Activated CD4-positive, alpha-beta T cell treated with anti-CD3 and anti-CD28 coated beads, Interleukin-10, Interleukin-2, amounts not matched to agents 100 ng/mL and 50 ng/mL, durations not matched to agents 16 hours and 8 hours (primary cell): ENCODE results near the gene KLK5.

Experiments
- DNase-seq: peaks from one replicate; pipeline ENCODE4 v3.0.0-alpha.2; 2020

Gene KLK5

DNA sequence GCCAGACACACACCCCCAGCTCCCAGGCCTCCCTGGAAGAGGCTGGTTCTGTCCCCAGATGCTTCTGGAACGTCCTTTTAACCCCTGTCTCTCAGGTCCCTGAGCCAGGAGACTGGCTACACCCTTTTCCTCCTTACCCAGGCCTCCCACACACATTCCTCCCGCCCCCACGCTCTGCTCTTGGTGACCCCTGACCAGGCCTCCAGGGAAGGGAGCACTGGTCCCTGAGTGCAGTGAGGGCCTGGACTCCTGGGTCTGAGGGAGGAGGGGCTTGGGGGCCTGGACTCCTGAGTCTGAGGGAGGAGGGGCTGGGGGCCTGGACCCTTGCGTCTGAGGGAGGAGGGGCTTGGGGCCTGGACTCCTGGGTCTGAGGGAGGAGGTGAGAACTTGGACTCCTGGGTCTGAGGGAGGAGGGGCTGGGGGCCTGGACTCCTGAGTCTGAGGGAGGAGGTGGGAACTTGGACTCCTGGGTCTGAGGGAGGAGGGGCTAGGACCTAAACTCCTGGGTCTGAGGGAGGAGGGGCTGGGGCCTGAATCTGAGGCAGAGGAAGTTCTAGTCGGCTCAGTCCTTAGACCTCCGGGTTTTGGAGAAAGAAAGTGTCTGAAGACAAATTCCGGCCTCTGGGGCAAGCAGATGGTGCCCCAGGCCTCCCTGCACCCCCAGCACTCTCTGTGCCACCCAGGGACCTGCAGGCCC is 16.0 kb upstream of the KLK5 start:
- DNase-seq, result no peak

DNA sequence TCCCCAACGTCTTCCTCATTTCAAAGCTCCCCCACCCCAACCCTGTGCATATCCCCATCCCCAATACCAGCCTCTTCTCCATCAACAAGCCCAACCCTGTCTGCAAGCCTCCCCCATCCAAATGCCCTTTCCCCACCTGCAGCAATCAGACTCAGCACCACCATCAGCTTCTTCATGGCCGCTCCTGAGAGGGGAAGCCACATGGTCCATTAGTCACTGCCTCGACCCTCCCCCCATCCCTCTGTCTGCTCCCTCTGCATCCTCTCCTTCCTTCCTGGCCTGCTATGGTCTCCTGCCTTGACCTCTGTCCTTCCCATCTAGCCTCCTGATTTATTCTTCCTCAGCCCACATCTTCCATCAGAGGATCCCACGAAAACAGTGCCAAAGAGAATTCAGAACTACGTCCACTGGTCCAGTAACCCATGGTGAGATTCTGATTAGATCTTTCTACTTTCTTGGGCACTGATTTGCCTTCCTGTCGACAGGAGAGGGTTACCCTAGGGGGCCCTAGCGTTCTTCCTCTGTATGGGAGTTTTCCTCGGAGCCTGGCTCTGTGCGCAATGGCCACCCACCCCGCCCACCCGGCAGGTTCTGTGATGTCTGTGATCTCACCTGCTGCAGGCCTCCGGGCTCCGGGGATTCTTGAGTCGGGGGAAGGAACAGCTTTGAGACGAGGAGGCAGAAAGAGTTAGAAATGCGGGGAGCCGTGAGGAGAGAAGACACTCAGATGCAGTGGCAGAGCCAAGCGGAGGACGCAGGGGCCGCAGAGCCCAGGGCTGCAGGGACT is 15.3 kb upstream of the KLK5 start:
- no peak for DNase-seq

DNA sequence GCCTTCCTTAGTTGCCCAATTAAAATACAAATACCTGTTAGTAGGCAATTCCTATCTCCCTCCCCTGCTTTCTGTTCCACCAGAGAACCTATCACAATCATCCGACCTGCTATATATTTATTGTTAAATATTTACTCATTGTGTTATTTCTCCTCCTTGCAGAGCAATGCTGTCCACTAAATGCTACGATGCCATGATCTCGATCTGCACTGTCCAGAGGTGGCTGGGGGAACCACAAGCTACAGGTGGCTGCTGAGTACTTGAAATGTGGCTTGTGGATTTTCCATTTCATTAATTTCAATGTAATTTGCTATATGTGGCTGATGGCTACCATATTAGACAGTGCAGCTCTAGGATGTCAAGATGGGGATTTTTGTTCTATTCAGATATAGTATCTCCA is 11.4 kb upstream of the KLK5 start:
- DNase-seq, result no peak

DNA sequence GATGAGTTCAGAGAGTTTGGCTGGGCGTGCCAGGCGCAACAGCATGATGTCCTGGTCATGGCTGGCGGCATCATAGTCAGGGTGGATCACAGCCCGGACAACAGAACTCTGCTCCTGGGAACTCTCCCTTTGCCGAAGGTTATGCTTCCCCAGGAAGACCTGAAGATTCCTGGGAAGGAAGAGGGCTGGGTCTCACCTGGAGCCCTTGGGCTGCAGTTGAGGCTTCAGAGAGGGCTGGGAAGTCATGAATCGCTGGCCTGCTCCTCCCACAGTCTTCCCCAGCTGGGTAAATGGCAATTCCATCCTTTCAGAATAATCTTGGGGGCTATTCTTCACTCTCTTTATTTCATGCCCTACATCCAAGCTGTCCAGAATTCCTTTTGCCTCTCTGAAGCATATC is 10.5 kb upstream of the KLK5 start:
- no peak for DNase-seq

DNA sequence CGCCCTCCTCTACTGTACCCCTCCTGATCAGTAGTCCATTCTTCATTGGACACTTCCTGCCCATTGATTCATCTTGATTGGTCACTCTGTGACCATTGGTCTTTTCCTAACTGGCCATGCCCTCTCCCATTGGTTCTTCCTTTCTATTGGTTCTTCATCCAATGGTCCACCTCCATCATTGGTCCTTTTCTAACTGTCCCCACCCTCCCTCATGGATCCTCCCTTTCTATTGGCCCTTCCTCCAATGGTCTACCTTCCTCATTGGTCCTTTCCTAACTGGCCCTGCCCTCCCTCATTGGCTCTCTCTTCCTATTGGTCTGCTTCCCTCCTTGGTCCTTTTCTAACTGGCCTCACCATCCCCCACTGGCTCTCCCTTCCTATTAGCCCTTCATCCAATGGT is 9.4 kb upstream of the KLK5 start:
- DNase-seq, result no peak

DNA sequence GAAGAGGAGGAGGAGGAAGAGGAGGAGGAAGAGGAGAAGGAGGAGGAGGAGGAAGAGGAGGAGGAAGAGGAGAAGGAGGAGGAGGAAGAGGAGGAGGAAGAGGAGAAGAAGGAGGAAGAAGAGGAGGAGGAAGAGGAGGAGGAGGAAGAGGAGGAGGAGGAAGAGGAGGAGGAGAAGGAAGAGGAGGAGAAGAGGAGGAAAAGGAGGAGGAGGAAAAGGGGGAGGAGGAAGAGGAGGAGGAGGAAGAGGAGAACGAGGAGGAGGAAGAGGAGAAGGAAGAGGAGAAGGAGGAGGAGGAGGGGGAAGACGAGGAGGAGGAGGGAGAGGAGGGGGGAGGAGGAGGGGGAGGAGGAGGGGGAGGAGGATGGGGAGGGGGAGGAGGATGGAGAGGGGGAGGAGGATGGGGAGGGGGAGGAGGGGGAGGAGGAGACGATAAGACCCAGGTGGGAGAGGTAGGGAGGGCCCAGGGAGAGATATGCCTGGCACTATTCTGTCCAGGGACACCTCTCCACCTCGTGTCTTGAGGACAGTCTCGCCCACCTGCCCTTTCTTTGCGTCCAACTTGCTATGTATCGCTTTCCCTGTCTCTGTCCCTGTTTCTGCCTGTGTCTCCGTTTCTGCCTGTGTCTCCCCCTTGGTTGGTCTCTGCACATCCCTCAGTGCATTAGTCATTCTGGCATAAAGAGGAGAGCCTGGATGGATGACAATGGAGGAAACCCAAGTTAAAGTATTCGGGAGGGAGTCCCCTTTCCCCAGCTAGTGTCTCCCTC is 7.1 kb upstream of the KLK5 start:
- no peak for DNase-seq

DNA sequence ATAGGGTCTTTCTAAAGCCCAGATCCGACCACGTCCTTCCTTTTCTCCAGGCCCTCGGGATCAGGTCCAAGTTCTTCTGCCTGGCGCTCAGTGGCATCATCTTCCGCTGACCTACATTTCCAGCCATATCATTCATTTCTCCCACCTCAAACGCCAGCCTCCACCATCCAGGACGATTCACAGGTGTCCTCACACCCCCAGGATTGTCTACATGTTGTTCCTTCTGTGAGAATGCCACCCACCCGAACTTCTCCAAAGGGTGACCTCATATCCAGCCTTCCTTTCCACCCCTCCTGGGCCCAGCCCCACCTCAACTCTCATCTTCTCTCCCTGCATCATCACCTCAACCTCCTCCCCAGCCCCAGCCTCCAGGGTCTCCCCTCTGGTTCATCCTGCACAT is 4.7 kb upstream of the KLK5 start:
- no peak for DNase-seq

DNA sequence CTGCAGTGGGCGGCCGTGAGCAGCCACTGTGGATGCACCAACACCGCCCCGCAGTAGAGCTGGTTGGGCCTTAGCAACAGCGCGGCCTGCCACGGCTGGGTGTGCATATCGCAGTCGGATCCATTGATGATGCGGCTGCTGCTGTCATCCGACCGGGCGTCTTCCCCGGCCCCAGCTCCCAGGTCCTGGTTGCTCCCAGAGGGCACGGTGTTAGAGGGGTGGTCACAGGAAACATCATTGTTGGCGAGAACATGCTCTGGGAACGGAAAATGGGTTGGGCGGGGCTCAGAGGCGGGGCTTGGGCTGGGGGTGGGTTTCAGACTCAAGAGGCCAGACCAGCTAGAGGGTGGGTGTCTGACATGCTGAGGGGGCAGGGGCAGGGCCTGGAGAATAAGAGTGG is 3.0 kb downstream of the KLK5 start:
- no peak for DNase-seq

DNA sequence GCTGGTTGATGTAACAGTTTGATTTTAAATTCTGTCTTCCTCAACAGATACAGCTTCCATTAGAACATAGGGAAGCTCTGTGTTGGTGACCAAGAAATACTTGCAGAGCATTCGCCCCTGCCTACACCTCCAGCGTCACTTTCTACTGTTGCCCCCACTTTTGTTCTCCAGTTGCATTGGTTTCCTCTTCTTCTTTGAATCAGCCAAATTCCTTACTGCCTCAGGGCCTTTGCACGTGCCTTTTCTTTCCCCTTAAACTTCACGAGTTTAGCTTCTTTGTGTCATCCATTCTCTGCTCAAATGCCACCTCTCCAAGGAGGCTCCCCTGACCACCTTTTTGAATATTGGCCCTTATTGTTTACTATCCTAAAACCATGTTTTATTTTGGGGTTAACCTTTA is 5.7 kb downstream of the KLK5 start:
- no peak for DNase-seq

DNA sequence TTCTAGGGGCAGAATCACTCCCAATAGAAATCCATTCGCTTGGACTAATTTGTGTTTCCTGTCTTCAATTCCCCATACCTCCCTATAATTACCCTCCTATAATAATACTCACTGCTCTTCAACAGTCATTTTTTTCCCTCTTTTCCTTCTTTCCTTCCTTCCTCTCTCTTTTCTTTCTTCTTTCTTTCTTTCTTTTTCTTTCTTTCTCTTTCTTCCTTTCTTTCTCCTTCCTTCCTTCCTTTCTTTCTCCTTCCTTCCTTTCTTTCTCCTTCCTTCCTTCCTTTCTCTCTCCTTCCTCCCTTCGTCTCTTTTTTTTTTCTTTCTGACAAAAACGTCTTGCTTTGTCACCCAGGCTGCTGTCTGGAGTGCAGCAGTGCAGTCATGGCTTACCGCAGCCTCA is 8.0 kb downstream of the KLK5 start:
- no peak for DNase-seq

DNA sequence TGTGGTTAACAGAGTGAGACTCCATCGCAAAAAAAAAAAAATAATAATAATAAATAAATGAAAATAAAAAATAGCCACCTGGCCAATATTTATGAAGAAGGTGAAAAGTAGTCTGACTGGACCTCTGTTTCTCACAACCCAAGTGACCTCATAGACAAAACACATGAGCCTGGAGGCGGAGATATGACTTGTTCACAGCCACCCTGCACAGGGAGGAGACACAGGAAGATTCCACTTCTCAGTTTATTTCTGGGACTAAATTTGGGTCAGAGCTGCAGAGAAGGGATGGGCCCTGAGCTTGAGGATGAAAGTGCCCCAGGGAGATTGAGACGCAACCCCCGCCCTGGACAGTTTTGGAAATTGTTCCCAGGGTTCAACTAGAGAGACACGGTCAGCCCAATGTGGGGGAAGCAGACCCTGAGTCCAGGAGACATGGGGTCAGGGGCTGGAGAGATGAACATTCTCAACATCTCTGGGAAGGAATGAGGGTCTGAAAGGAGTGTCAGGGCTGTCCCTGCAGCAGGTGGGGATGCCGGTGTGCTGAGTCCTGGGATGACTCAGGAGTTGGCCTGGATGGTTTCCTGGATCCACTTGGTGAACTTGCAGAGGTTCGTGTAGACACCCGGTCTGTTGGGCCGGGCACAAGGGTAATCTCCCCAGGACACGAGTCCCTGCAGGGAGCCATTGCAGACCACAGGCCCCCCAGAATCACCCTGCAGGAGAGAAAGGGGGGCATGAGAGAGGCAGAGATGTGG is 9.6 kb downstream of the KLK5 start:
- DNase-seq, result no peak

DNA sequence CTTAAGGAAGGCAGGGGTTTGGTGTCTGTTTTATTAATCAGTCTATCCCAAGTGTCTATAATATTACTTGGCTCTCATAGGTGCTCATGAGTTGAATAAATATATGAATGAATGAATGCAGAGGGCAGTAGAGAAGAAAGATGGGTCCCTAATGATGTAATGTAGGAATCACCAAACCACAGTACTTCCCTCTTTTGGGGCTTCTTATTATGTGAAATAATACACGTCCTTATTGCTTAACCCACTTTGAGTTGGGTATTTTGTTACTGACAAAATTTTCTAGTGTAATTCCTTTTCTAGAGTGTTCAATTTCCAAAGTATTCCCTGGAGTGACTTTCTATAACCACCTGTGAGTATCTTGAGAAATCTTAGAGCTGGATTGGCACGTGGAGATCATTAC is 13.2 kb downstream of the KLK5 start:
- no peak for DNase-seq

DNA sequence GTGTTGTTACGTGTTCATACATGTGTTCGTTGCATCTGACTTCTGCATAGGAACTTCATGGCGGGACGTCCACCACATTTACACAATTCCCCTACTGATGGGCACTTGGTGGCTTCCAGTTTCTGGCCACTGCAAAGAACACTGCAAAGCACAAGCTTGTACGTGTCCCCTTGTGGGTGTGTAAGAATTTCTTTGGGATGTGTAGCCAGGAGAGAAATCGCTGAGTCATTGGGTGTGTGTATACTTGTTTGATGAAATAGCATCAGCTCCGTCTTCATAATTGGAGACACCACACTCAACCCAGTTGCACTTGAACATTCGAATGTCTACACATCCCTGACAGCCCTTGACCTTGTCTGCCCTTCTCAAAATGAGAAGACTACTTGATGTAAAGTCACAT is 19.2 kb downstream of the KLK5 start:
- DNase-seq, result no peak

DNA sequence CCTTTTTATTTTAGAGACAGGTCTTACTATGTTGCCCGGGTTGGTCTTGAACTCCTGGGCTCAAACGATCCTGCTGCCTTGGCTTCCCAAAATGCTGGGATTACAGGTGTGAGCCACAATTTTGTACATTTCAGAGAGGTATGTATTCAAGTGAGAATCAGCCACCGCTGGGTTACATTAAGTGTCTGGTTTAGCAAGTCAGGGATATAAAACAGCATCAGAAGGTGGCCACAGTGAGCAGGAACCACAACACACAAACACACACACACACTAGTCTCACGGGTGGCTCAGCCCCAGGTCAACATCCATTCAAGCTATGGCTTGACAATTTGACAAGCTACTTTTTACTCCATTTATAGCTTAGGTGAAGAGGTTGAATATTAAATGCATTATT is 20.2 kb downstream of the KLK5 start:
- no peak for DNase-seq

DNA sequence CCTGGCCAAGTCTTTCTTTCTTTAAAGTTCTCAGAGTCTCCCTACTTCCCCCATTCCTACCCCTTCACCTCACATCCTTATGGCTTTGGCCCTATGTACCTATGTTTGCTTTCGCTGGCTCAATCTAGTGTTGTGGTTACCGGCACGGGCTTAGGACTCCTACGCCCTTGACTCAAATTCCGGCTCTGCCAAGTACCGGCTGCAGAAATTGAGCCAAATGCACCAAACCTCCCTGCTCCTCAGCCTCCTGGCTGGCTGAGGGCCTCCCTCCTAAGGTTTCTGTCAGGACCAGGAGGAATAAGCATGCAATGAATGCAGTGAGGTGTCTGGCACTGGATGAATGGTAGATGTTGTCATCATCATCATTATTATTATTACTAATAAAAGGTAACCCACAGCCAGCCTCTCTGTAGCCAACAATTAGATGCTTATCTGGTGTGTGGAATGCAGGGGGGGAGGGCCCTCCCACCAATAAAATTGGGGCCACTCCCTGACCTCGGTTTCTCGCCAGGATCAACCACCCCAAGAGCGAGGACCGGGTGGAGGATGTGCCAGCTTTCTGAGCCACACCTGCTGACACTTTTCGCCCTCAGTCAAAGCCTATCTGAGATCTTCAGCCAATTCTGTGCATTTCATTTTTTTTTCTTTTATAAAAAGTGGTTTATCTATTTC is 20.7 kb downstream of the KLK5 start:
- DNase-seq, result no peak

DNA sequence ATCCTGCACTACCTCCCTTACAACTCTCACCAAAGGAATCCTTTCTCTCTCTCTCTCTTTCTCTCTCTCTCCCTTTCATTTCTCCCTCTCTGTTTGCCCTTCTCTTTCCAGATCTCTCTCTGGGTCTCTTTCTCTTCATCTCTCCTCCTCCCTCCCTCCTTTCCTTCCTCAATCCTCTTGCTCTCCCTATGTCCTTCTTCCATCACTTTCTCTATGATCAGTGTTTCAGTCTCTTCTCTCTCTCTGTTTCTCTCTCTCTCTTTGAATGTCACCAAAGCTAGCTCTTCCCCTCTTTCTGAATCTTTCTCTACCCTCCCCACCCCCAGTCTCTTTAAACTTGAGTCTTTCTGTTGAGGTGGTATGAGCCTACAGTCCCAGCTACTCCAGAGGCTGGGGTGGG is 21.8 kb downstream of the KLK5 start:
- DNase-seq, result no peak

DNA sequence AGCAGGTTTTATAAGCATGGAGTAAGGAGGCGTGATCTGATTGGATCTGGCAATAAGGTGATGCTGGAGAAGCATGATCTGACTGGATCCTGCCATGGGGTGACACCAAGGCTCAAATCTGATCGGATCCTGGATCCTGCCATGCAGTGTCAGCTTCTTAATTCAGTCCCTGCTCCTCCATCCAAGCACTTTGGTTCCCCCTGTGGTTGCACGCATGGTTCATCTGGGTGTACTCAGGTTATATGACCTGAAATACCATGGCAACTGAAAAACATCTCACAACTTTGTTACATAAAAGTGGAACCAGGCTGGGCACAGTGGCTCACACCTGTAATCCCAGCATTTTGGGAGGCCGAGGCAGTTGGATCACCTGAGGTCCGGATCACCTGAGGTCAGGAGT is 24.0 kb downstream of the KLK5 start:
- DNase-seq, result no peak

DNA sequence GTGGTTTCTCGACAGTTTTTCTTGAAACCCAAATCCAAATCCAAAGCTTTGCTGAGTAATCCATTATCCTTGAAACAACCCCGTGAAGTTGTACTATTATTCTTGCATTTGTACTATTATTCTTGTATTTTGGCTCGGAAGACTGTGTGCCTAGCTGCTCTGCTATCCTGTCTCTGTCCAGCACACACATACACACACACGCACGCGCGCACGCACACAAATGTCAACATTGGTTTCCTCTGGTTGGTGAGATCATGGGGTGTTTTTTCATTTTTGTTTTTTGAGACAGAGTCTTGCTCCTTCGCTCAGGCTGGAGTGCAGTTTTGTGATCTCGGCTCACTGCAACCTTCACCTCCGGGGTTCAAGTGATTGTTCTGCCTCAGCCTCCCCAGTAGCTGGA is 26.7 kb downstream of the KLK5 start:
- no peak for DNase-seq

DNA sequence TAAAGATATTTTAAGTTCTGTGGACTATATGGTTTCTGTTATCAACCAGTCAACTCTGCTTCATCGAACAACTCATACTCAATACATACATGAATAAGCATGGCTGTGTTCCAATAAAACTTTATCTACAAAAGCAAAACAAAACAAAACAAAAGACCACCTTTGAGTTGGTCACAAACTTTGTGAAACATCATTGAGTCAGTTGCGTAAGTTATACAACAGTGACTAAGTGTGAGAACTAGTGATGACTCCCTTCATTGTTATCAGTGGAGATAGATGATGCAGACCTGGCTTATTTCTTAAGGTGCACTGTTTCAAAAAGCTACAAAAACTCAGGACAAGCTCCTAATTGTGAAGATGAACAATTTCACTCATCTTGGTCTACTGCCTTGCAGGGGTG is 27.1 kb downstream of the KLK5 start:
- no peak for DNase-seq

DNA sequence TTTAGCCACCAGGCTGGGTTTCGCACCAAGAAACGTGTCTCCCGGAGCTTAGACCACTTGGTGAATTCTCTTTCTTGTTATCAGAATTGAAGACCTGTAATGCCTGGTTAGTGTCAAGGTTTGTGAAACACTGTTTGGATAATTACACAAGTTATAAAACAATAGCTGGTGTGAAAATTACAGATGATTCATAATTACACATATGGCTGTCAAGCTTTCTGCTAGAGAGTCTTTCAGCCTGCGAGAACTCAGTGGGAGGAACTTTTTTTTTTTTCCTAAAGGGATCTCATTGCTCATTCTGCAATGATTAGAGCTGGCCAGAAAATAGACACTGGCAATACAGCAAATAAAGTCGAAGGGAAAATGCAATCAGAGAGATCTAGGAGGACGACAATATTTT is 28.3 kb downstream of the KLK5 start:
- DNase-seq, result no peak

DNA sequence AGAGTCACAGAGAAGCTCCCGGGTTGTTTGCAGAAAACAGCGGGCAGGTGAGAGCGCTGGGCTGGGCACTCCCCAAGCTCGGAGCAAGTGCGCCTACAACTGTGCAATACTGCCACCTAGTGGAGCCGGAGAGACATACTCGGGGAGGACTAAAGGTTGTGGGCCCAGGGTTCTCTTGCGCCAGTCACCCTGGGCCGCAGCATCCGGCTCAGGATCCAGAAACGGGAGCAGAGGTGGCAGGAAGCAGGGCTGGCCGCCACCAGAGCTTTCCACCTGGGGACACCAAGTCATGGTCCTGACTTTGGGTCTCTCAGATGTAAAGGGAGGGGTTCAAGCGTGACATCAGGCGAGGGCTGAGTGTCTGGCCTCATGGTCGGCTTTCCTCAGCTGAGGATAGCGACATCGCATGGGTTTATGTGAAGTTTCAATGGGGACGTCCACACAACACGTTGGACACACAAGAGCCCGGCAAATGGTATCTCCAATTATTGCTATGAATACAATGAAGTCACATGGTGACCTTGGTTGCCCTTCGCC is 30.5 kb downstream of the KLK5 start:
- DNase-seq, result peak; percentile 88
